GM21381 (cell line): ENCODE data around the gene SLC22A6.
A peak's percentile ranks its signal among the peaks of the same experiment; 100 is the strongest.

Experiments used
- ATAC-seq: cut with Tn5 transposase; IDR thresholded peaks from one replicate; pipeline ENCODE4 v1.9.1; 2021; ENCODE audit warnings: mild to moderate bottlenecking, moderate library complexity; ENCODE audit not compliant: unreplicated experiment

Gene SLC22A6, protein sequence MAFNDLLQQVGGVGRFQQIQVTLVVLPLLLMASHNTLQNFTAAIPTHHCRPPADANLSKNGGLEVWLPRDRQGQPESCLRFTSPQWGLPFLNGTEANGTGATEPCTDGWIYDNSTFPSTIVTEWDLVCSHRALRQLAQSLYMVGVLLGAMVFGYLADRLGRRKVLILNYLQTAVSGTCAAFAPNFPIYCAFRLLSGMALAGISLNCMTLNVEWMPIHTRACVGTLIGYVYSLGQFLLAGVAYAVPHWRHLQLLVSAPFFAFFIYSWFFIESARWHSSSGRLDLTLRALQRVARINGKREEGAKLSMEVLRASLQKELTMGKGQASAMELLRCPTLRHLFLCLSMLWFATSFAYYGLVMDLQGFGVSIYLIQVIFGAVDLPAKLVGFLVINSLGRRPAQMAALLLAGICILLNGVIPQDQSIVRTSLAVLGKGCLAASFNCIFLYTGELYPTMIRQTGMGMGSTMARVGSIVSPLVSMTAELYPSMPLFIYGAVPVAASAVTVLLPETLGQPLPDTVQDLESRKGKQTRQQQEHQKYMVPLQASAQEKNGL

DNA sequence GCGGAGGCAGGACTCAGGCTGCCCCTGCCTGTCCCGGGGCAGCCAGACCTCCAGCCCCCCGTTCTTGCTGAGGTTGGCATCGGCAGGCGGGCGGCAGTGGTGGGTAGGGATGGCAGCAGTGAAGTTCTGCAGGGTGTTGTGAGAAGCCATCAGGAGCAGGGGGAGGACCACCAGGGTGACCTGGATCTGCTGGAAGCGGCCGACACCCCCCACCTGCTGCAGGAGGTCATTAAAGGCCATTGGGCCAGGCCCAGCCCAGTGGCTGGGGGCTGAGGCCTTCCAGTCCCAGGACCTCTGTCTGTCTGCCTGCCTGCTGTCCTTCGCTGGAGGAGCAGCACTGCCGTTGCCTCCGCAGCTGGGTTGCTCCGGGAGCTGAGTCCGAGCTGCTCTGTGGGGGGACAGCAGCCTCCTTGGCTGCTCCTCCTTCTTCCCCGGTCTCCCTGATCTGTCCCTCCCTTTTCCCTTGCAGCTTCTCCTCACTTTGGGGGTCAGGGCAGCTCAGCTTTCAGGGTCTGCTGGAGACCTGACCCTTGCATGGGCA is at the start of gene SLC22A6:
Gene SLC22A6, minus strand, starts transcription at position 517 of the 541 bp plus-strand sequence. Its CDS starts 277 bp downstream, at position 240.
- no peak for ATAC-seq

DNA sequence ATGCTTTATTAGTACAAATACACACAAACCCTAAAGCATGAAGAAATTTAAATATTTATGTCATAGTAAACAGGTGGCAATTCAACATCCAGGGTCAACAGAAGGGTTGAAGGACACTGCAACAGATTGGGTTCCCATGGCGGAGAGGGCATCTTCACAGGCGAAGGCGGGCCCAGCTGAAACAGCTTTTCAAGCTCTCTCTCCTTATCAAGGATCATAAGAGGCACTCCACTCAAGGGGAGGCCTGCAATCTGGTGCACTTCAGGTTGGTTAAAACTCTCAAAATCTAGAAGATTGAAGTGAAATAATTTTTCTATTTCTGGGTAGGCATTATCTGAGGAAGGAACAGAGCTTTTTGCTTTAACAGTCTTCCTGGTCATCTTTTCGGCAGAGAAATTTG is 47.7 kb upstream of the SLC22A6 start:
- ATAC-seq, result no peak

DNA sequence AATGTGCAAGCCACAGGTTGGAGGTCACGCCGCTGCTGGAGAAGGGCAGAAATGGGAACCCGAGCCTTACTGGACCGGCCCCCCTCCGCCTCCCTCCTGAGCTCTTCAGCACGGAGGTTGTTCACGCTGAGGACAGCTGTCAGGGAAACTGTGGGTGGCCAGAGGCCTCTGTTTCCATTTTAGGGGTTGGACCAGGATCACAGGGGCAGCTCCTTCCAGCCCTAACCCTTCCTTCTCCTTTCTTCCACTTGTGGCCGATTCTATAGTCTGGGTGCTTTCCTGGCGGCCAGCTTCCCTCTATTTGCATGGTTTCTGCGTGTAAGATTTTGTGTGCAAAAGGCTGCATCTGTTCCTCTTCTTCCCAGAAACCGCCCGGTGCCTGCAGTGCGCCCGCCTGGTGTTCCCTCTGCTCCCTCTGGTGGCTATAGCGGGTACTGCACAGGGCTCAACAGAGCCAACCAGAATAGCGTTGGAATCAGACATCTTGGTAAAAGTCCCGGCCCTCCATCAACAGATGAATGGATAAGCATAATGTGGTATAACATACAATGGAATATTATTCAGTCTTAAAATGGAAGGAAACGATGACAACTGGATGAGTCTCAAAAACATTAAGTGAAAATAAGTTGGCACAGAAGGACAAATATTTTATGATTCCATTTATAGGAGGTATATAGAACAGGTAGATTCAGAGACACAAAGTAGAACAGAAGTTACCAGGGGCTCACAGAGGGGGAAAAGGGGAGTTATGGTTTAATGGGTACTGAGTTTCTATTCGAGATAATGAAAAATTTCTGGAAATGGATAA is 39.3 kb upstream of the SLC22A6 start:
- peak; percentile 55 for ATAC-seq

DNA sequence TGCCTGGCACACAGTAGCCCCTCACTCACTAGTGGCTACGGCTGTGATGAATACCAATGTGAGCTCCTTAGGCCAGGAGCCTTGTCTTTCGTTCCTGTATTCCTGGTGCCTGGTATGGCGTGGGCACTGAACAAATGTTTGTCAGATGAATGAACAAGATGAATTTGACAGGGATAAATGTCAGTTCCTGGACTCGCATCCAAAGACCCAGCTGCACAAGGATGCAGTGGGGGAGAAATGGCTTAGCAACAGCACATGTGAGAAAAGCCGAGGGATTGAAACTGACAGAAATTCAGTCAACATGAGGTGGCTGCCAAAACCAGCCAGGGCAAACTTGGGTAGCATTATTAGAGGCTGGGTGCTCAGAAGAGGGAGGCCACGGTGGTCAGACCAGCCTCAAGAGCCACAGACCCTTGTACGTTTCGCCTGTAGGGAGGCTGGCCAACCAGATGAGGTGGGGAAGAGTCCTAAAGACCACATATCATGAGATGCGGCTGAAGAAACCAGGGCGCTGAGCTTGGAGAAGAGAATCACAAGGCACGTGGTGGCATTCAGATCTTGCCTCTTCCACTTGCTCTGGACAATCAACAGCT is 38.6 kb upstream of the SLC22A6 start:
- ATAC-seq, result no peak

DNA sequence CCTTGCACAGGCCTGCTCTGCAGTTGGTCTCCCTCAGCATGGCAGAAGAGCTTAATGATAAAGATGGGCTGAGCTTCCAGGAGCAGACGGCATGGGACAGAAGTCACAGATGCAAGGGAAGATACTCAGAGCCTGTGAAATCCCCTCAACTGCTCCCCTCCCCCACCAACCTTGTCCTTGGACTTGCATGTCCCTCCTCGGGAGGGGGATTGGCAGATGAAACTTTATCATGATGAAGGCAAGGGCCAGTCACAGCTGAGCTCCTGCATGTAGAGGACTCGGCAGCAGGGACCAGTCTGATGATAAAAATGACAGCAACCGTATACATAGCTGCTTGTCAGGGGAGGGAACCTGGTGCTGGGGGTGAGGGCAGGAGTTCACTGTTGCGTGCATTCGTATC is 37.7 kb upstream of the SLC22A6 start:
- ATAC-seq, result no peak

DNA sequence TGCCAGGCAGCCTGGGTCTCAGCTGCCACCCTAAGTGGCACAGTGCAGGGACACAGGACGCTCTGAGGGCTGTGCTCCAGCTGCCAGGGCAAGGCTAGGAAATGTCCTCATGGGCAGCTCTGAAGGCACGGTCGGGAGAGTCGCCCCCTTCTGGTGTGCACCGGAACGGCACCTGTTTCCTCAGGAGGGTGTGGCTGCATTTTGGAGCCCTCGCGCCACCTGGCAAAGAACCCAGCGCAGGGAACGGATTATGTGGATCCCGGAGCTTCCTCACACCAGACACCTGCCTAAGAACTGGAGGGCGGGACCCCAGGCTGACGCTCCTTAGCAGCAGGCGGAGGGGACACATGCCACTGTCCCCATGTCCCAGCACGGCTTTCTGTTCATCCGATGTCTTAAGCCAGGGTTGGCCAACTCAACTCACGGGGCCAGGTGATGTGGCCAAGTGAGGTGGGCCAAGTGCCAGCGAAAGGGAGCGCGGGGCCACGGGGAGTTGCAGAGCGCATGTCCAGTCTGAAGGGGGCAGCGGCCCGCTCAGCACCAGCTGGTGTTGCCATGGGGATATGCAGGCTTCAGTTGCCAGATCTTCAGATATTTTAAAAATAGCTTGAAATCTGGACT is 36.0 kb upstream of the SLC22A6 start:
- no peak for ATAC-seq

DNA sequence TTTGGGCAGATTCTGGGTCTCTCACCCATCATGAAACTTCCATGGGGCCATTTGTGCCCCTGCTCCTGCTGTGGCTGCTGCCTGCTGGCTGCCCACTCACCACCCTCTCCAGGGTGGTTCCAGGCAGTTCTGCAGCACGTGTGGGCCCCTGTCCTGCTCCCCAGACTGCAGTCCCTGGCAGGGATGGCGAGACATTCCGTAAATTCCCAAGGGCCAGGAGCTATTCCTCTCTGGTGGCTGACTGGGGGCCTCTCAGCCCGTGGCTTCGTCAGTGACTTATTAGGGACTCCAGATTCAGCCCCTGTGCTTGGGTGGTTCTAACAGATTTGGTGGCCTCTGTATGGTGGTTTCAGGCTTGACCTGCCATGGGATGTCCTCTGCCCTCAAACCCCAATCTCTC is 34.7 kb upstream of the SLC22A6 start:
- no peak for ATAC-seq

DNA sequence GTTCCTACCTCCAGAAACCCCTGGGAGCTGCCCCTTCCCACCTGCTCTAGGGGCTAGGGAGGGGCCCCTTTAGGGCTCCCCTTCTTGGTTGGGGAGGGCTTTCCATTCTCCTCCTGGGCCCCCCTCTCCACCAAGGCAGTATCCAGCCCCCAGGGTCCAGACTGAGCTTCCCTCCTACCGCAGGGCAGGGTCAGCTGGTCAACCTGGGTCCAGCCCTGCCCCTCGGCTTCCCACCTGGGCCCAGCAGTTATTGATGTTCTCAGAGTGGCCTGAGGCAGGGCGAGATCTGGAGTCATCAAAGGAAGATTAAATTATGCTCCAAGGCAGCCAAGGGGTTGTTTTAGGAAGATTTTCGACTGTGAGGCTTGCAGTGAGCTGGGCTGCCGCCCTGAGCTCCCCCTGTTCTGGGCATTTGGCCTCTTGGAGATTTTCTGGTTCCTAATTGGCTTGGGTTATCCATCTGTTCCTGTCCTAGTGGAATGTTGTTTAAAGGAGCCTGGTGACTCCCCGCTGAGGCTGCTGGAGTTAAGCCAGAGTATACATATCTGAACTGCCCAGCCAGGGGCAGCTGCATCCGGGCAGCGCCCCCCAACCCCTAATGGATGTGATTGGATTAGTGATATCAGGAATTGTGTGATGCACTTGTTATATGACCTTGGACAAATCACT is 32.7 kb upstream of the SLC22A6 start:
- ATAC-seq, result no peak

DNA sequence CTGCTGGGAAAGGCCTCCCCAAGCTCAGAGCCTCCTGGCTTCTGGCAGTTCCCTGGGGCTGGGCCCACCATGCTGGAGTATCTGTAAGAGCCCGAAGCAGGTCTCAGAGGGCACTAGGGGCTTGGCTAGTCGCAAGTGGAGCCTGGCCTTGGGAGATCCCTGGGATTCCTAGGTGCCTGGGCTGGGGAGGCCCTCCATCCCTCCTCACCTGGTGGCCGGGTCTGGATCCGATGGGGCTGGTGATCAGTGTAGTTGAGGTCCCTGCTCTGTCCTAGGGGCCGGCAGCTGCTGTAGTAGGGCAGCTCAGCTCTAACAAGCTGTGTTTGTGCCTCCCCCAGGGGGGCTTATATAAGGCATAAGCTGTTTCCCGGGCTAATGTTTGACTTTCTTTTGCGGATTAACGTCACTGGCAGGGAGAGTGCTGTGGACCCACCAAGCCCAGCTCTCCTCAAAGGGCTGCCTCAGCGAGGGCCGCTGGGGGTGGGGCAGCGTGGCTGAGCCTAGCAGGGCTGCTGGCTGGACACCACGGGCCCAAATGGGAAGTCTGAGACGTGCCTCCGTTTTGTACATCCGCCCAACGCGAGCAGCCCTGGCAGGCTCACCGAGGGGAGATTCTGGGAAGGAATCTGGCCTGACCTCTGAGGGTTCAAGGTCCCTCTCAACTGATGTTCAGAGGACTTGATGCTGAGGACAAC is 30.9 kb upstream of the SLC22A6 start, which contains the start of gene SLC22A8:
Gene SLC22A8, minus strand, starts transcription at position 321 of the 695 bp plus-strand sequence. CDS start 883 bp downstream, outside the sequence.
- ATAC-seq, result no peak

DNA sequence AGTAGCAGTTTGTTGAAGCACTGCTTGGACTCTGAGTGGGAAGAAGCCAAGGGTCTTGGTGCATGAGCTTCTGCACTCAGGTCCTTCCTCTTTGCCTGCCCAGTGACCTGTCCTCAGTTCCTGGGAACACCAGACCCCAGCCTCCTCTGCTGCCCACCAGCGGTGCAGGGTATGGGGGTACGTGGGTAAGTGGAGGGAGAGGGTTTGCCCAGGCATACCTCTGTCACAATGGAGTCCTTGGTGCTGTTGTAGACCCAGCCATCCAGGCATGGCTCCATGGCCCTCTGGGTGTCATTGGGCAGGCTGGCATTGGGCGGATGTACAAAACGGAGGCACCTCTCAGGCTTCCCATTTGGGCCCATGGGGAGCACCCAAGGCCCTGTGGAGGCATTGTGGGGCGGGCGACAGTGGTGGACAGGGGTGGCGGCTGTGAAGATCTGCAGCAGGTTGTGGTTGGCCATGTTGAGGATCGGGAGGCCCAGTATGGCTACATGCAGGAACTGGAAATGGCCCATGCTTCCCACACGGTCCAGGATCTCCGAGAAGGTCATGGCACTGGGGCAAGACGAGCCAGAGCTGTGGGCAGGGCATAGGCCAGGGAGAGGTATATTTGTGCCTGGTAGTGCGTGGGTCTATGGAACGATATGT is 29.8 kb upstream of the SLC22A6 start:
- no peak for ATAC-seq

DNA sequence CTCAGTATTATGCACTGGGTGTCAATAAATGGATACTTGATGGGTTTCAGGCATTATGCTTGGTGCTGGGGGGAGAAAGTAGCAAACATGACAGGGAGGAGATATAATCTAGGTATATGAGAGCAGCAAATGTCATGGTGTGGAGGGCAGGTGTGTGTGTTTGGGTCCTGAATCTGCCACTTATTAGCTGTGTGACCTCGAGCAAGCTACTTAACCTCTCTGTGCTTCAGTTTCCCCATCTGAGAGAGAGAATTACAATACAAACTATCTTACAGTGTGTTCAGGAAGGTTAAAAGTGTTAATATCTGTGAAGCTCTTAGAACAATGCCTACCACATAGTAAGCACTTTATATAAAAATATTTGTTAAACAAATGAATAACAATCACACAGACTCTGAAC is 28.1 kb upstream of the SLC22A6 start:
- ATAC-seq, result no peak

DNA sequence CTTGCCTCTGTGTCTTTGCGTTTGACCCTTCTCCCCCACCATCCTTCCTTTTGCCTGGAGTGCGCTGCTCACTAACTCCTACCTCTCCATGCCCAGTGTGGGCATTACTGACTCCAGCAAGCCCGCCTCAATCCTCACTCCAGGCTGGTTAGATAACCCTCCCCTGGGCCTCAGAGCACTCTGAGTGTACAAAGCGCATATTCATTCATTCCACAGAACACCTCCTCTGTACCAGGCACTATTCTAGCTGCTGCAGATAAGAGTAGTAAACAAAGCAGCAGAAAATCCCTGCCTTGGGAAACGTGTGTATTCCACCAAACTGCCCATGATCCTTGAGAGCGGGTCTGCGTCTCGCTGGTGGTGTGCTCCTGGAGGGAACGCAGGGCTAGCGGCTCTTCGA is 27.7 kb upstream of the SLC22A6 start:
- ATAC-seq, result no peak

DNA sequence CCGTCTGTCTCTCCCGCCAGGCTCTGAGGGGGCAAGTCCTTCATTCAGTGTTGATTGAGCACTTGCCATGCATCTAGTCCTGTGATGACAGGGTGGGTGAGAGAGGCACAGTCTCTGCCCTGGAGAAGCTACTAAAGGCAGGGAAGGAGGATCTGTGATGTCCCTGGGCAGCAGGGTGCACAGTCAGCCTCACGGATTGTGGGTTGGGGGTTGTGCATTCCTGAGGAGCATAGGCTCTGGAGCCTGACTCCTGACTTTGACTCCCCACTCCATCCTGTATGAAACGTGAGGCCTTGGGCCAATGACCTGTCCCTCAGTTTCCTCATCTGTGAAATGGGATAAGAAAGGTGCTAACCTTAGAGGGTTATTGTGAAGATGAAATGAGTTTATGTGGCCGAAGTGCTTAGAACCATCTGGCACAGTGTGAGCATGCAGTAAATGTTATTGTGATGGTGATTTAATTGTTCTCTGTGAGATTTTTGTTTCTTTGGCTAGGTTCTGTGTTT is 26.2 kb upstream of the SLC22A6 start:
- ATAC-seq, result no peak

DNA sequence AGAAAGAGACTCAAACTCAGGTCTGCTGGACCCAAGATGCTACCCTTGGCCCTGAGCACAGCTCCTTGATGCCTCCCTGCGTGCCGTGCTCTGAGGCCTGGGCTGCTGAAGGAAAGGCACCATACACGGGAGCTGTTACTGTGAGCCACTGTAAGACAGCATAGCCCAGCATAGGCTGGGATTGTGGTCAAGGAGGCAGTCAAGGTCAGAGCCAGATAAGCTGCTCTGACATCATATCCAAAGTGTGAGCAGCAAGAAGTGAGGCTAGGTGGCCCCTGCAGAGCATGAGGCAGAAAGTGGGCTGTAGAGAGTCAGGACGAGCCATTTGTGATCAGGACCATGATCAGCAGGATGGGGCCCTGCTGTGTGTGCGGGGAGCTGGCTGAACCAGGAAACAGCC is 23.2 kb upstream of the SLC22A6 start:
- no peak for ATAC-seq

DNA sequence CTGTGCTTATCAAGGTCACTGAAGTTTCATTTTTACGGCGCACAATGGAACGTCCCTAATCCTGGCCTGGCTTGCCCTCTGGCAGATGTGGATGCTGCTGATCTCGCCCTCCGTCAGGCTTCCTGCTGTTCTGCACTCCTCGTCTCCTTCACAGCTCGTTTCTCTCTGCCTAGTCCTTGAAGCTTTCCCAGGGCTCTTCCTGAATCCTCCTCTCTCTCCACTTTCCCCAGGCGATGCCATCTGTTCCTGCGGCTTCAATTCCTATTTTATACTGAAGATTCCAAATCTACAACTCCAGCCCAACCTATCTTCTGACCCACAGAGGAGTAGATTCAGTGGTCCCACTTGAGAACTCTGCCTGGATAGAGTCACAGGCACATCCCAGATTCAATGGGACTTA is 16.7 kb upstream of the SLC22A6 start:
- ATAC-seq, result no peak

DNA sequence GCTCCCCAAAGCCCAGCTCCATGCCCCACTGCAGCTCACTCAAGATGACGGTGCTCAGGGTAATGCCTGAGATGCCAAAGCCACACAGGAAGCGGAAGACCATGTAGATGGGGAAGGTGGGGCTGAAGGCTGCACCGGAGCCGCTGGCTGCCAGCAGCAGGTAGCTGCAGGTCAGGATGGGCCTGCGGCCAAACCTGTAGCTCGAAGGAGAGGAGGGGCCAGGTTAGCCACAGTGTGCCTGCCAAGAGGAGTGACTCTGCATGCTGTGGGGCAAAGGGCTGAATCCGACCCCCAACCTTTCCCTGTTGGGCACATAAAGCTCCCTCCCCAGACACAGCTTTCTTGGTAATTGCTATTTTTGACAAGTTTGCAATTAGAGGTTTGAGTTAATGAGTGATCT is 14.9 kb upstream of the SLC22A6 start:
- ATAC-seq, result no peak

DNA sequence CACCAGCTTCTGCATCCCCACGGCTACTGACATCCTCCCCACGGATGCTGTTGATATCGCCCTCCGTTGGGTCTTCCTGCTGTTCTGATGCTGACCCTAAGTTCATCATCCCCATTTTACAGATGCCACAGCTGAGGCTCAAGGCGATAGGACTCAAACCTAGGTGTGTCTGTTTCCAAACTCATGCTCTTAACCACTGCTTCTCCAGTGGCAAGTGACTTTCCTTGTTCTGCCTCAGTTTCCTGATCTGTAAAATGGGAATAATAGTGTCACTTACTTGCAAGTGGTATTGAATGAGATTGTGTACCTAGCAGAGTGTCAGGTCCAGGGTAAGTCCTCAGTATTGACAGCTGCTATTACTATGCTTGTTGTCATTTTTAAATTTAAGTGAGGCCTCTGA is 14.4 kb upstream of the SLC22A6 start:
- no peak for ATAC-seq

DNA sequence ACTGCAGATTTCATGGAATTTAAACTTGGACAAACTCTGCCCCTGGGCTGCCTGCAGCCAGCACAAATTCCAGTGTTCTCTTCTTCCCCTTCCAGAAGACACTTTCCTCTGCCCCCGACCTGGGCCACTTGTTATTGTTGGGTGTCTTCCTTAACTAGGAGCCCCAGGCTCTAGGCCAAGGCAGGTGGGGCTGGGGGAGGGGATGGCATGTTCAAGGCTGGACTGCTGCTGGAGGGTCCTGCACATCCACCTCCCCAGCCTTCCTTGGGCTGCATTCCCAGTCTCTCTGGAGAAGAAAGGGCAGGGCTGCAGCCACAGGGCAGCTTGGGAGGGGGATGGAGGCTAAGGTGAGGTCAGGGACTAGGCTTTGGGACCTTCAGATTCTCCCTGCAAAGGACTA is 11.5 kb upstream of the SLC22A6 start:
- no peak for ATAC-seq

DNA sequence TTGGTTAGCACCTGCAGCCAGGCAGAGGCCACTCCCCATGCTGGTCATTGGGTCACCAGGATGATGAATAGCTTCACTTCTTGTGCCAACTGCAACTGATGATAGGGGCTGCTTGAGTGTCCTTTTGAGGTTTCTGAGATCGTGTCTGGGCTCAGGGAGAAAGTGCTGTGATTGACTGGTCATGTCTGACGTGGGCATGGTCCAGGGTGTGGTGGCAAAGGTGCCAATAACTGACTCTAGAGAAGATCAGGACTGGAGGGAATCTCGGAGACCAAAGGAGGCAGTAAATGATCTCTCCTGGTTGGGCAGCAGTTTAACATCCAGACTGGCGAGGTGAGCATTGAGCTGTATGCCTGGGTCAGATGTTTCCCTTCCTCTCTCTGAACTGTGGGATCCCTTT is 10.0 kb upstream of the SLC22A6 start:
- no peak for ATAC-seq
